PC-9 (cell line): ENCODE measurements around the gene ATP11A. TPM values are rescaled to one million over a fixed set of nuclear protein-coding genes. Genes with fewer than 3 reads are reported as not detected.

Experiments used
- BruUV-seq: library from RNA; stranded (reverse); fragments of 400-500 nt; replicated peaks from 2 replicates; lab custom pipeline; 2021; lab: Mats Ljungman, UMichigan
- CTCF ChIA-PET: fragments of 300-600 bp; sonication (Branson Sonifier 250); formaldehyde crosslinking; loops from one replicate; lab custom pipeline; 2022; ENCODE audit warnings: antibody characterized with exemption; lab: Charles Lee
- POLR2A ChIA-PET: fragments of 300-600 bp; sonication (Branson Sonifier 250); formaldehyde crosslinking; loops from one replicate; lab custom pipeline; 2022; ENCODE audit warnings: antibody characterized with exemption; ENCODE audit not compliant: unreplicated experiment; lab: Charles Lee
- DNase-seq, 2 experiments: peaks; one replicate each; pipeline versions ENCODE4 v3.0.0 to v3.0.0-alpha.2; 2015 to 2022; ENCODE audit warnings: mixed read lengths in 1 of 2
- H2AFZ ChIP-seq: fragments of 200-600 bp; sonication (generic); 2 replicates; pipeline ENCODE4 v1.8.1; 2017; ENCODE audit warnings: antibody characterized with exemption
- H3F3A ChIP-seq: fragments of 200-600 bp; sonication (generic); 2 replicates; pipeline ENCODE4 v1.8.1; 2017; ENCODE audit warnings: antibody characterized with exemption, mild to moderate bottlenecking, low read depth; ENCODE audit not compliant: insufficient read depth
- H3K27ac ChIP-seq: fragments of 200-600 bp; sonication (generic); 2 replicates; pipeline ENCODE4 v1.6.1; 2016; ENCODE audit warnings: mixed run types
- H3K27me3 ChIP-seq: fragments of 200-600 bp; sonication (generic); 2 replicates; pipeline ENCODE4 v1.6.1; 2016; ENCODE audit warnings: low read depth, mixed run types; ENCODE audit not compliant: insufficient read depth
- H3K36me3 ChIP-seq: fragments of 200-600 bp; sonication (generic); 2 replicates; pipeline ENCODE4 v1.6.1; 2016; ENCODE audit warnings: low read depth, mixed run types
- H3K4me1 ChIP-seq: fragments of 200-600 bp; sonication (generic); replicated peaks from 2 replicates; pipeline ENCODE4 v1.6.1; 2016; ENCODE audit warnings: mixed run types; ENCODE audit not compliant: insufficient read depth
- H3K4me2 ChIP-seq: fragments of 200-600 bp; sonication (generic); 2 replicates; pipeline ENCODE4 v1.6.1; 2017; ENCODE audit warnings: mixed run types
- H3K4me3 ChIP-seq: fragments of 200-600 bp; sonication (generic); 2 replicates; pipeline ENCODE4 v1.6.1; 2016; ENCODE audit warnings: mixed run types
- H3K79me2 ChIP-seq: fragments of 200-600 bp; sonication (generic); 2 replicates; pipeline ENCODE4 v1.6.1; 2017; ENCODE audit warnings: low read depth, mixed run types
- H3K9me2 ChIP-seq: fragments of 200-600 bp; sonication (generic); 2 replicates; pipeline ENCODE4 v1.8.1; 2017; ENCODE audit warnings: mild to moderate bottlenecking; ENCODE audit not compliant: insufficient read depth
- H3K9me3 ChIP-seq: fragments of 200-600 bp; sonication (generic); 2 replicates; pipeline ENCODE4 v1.8.1; 2016; ENCODE audit warnings: low read depth; ENCODE audit not compliant: insufficient read depth
- H4K20me1 ChIP-seq: fragments of 200-600 bp; sonication (generic); 2 replicates; pipeline ENCODE4 v1.8.1; 2017; ENCODE audit not compliant: insufficient read depth
- EZH2 ChIP-seq: fragments of 200-600 bp; sonication (generic); IDR thresholded peaks from 2 replicates; pipeline ENCODE4 v1.8.0; 2017; ENCODE audit warnings: antibody characterized with exemption, low read depth
- intact Hi-C: fragments of 100-400 bp; cut with micrococcal nuclease; formaldehyde crosslinking; loops from one replicate; pipeline ENCODE4 v1.10.0; 2022; ENCODE audit not compliant: unreplicated experiment
- total RNA-seq: library from RNA; stranded (reverse); gene quantifications from 2 replicates; pipeline ENCODE4 v1.2.3, GENCODE V29; 2021
- TF ChIP-seq, protein P1 (sequence below): fragments of 200-600 bp; sonication (generic); conservative IDR thresholded peaks from 2 replicates; pipeline ENCODE4 v1.6.1; 2017; ENCODE audit warnings: mixed run types, antibody characterized with exemption, mild to moderate bottlenecking, moderate library complexity

Gene ATP11A
- total RNA-seq, 1 experiment from 2014 or later: 92.2 TPM

DNA sequence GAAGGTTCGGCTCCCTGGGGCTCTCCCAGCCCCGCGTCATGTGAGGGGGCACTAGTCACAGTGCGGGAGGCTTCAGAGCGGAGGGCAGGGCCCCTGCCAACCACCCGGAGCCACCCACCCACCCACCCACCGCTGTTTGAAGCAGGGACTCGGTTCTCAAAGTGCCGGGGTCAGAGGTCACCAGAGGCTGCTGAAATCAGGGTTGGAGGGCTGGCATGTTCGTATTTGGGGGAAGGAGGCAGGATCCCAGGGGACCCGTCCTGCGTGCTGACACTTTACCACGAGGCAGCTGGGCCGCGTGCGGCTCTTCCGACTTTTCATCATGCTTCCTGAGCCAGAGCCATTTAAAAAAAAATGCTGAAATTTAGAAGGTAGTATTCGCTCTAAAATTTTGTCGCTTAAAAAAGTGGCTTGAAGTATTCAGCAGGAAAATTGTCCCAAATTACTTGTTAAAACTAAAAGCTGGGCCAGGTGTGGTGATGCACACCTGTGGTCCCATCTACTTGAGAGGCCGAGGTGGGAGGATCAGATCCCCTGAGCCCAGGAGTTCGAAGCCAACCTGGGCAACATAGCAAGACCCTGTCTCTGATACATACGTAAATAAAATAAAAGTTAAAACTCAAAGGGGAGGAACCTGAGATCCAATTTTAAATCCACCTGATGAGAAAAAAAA is 21.2 kb downstream of the ATP11A start:
- POLR2A ChIA-PET: interaction anchor here (0.6 to 1.0 kb wide), 3 partner anchors 15 to 707 kb away, joined by 3 to 6 read pairs (median 5); no protein-coding TSS in a partner anchor
- peak overlapping the region; percentile 47 for H3K4me3 ChIP-seq
- no peaks in the 10 kb centered on the region for H3K9me3 ChIP-seq
- intact Hi-C loops: loop anchor here (1.0 kb wide), 1 partner anchor 8 kb away; no protein-coding TSS in a partner anchor
- H3K27me3 ChIP-seq: no peaks in the 10 kb centered on the region
- H4K20me1 ChIP-seq: peaks cover 9% of the 10 kb centered on the region; the same call in 1 of the 2 replicates
- H2AFZ ChIP-seq: peak overlapping the region; percentile 67
- peak overlapping the region; percentile 81 for H3K4me2 ChIP-seq
- H3K9me2 ChIP-seq: no peaks in the 10 kb centered on the region
- no peak for DNase-seq
- H3K79me2 ChIP-seq: peaks cover 87% of the 10 kb centered on the region
- H3K27ac ChIP-seq: peak overlapping the region; percentile 73
- peaks cover 31% of the 10 kb centered on the region for H3F3A ChIP-seq
- CTCF ChIA-PET: interaction anchor here (0.7 kb wide), 1 partner anchor 91 kb away, joined by 3 read pairs; no protein-coding TSS in a partner anchor
- TSS peak; percentile 91 for BruUV-seq
- peaks cover 45% of the 10 kb centered on the region for H3K4me1 ChIP-seq
- no peak for TF ChIP-seq EZH2
- TF ChIP-seq, protein P1, sequence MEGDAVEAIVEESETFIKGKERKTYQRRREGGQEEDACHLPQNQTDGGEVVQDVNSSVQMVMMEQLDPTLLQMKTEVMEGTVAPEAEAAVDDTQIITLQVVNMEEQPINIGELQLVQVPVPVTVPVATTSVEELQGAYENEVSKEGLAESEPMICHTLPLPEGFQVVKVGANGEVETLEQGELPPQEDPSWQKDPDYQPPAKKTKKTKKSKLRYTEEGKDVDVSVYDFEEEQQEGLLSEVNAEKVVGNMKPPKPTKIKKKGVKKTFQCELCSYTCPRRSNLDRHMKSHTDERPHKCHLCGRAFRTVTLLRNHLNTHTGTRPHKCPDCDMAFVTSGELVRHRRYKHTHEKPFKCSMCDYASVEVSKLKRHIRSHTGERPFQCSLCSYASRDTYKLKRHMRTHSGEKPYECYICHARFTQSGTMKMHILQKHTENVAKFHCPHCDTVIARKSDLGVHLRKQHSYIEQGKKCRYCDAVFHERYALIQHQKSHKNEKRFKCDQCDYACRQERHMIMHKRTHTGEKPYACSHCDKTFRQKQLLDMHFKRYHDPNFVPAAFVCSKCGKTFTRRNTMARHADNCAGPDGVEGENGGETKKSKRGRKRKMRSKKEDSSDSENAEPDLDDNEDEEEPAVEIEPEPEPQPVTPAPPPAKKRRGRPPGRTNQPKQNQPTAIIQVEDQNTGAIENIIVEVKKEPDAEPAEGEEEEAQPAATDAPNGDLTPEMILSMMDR: no peak
- H3K36me3 ChIP-seq: peaks cover 1% of the 10 kb centered on the region; the same call in 1 of the 2 replicates

DNA sequence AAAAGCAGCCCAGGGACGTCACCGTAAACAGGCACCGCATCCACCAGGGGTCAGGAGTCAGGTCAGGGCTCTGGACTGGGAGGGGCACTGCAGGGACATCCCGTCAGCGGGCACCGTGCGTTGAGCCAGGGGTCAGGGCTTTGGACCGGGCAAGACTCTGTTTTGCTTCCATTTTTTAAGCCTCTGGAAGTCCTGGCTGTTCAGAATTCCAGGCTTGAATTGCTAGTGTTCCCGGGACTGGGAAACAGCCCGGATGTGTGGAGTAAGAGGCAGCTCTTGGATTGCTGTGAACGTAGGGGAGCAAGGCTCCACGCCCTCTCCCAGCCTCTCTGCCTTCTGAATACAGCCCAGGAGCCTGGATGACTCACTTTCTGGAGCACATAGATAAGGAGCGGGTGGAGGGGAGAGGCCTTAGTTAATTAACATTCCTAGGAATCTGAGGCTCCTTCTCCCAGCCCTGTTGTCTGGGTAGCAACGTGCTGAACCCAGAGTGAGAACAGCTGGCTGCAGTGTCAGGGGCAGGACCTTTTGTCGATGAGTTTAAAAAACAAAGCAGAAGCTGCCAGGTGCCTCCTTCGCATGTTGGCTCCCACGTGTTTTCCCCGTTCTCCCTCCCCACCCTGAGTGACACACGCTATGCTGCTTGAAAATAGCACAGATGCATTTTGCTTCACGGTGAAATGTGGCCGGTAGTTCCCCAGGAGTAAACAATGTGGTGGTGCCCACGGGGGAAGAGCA is 21.9 kb downstream of the ATP11A start:
- Histone ChIP-seq H3K9me2 (no peaks in the 10 kb centered on the region), H3F3A (peaks cover 31% of the 10 kb centered on the region), H3K9me3 (no peaks in the 10 kb centered on the region), H3K79me2 (peaks cover 87% of the 10 kb centered on the region), H2AFZ (peak overlapping the region; percentile 67), H3K4me2 (peak overlapping the region; percentile 81), H4K20me1 (peaks cover 2% of the 10 kb centered on the region; the same call in 1 of the 2 replicates), H3K27ac (peak overlapping the region; percentile 73), H3K4me1 (peaks cover 51% of the 10 kb centered on the region), H3K4me3 (peak overlapping the region; percentile 47), H3K36me3 (no peaks in the 10 kb centered on the region), H3K27me3 (no peaks in the 10 kb centered on the region)
- POLR2A ChIA-PET: interaction anchor here (0.6 to 1.0 kb wide), 3 partner anchors 14 to 706 kb away, joined by 3 to 6 read pairs (median 5); no protein-coding TSS in a partner anchor
- no peak for TF ChIP-seq EZH2
- TF ChIP-seq, protein P1: peak; percentile 60
- intact Hi-C loops: loop anchor here (1.0 kb wide), 1 partner anchor 8 kb away; no protein-coding TSS in a partner anchor
- DNase-seq: peak; percentile 85 to 97
- BruUV-seq: no TSS peak
- CTCF ChIA-PET: interaction anchor here (0.6 kb wide), 1 partner anchor 23 kb away, joined by 3 read pairs; no protein-coding TSS in a partner anchor

DNA sequence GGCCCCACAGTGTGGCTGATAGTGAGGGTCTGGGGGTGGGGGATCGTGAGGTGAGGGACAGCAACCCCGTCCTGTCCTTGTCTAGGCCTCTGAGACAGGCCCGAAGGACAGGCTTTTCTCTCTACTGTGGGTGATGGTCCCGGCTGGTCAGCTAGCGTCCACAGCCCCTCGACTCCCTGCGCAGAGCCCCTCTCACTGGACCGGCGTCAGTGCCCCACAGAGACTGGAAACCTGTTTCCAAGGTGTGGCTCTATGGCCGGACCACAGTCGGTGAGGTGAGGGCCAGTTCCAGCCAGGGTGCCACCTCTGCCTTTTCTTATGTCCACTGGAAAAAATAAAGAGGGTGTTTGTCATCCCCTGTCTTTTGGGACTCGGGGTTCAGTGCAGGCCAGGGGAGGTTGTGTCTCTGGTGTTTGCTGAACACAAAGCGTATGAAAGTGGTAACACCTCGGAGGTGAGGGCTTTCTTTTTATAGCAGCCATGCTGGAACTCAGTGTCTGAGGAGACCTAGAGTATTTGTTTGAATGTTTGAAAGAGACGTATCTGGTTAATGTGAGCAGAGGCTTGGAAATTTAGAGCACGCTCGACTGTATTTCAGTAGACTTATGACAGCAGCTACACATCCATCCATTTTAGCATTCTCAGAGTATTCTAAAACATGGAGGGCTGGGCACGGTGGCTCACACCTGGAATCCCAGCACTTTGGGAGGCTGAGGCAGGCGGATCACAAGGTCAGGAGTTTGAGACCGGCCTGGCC is 22.8 kb downstream of the ATP11A start:
- no peaks in the 10 kb centered on the region for H3K36me3 ChIP-seq
- H2AFZ ChIP-seq: no peak overlapping the region
- CTCF ChIA-PET: no interaction called here
- no peaks in the 10 kb centered on the region for H3K9me3 ChIP-seq
- peak overlapping the region; percentile 73 for H3K27ac ChIP-seq
- H3K4me2 ChIP-seq: peak overlapping the region; percentile 81
- intact Hi-C loops: no loop called here
- BruUV-seq: no TSS peak
- no peaks in the 10 kb centered on the region for H3K9me2 ChIP-seq
- peaks cover 60% of the 10 kb centered on the region for H3K4me1 ChIP-seq
- peaks cover 87% of the 10 kb centered on the region for H3K79me2 ChIP-seq
- H3K27me3 ChIP-seq: no peaks in the 10 kb centered on the region
- no peaks in the 10 kb centered on the region for H4K20me1 ChIP-seq
- no peak for TF ChIP-seq EZH2
- TF ChIP-seq, protein P1: no peak
- POLR2A ChIA-PET: no interaction called here
- no peak overlapping the region; the same call in 1 of the 2 replicates for H3K4me3 ChIP-seq
- no peak for DNase-seq
- peaks cover 40% of the 10 kb centered on the region for H3F3A ChIP-seq
